OCI-LY1 (cell line): ENCODE measurements around the gene GABRA6.

ENCODE experiments used
- H2AFZ ChIP-seq: fragments of 200-600 bp; sonication (generic), shearing (Covaris generic); 2 replicates; pipeline ENCODE4 v1.6.0; 2014; ENCODE audit warnings: antibody characterized with exemption, mild to moderate bottlenecking, low read length
- H3F3A ChIP-seq: fragments of 200-600 bp; sonication (generic), shearing (Covaris generic); 2 replicates; pipeline ENCODE4 v1.6.0; 2014; ENCODE audit warnings: mild to moderate bottlenecking, antibody characterized with exemption, low read length, moderate library complexity; ENCODE audit not compliant: insufficient read depth
- H3K27ac ChIP-seq: fragments of 200-600 bp; sonication (generic); 2 replicates; pipeline ENCODE4 v1.5.1; 2014; ENCODE audit warnings: low read length, mixed run types, mild to moderate bottlenecking, low read depth; ENCODE audit not compliant: poor library complexity, severe bottlenecking
- H3K27me3 ChIP-seq: fragments of 200-600 bp; sonication (generic); 2 replicates; pipeline ENCODE4 v1.6.0; 2014; ENCODE audit warnings: antibody characterized with exemption, mild to moderate bottlenecking, low read length, moderate library complexity; ENCODE audit not compliant: insufficient read depth
- H3K36me3 ChIP-seq: fragments of 200-600 bp; sonication (generic); 2 replicates; pipeline ENCODE4 v1.6.1; 2014; ENCODE audit warnings: mild to moderate bottlenecking, antibody characterized with exemption, low read length, moderate library complexity, mixed read lengths; ENCODE audit not compliant: insufficient read depth
- H3K4me1 ChIP-seq: fragments of 200-600 bp; sonication (generic); 2 replicates; pipeline ENCODE4 v1.5.1; 2014; ENCODE audit warnings: mild to moderate bottlenecking, low read length, moderate library complexity; ENCODE audit not compliant: insufficient read depth, severe bottlenecking
- H3K4me2 ChIP-seq: fragments of 200-600 bp; sonication (generic), shearing (Covaris generic); 2 replicates; pipeline ENCODE4 v1.6.1; 2014; ENCODE audit warnings: low read length
- H3K4me3 ChIP-seq: fragments of 200-600 bp; sonication (generic); 2 replicates; pipeline ENCODE4 v1.5.1; 2014; ENCODE audit warnings: low read length, low read depth, mild to moderate bottlenecking, mixed read lengths; ENCODE audit not compliant: poor library complexity, severe bottlenecking
- H3K79me2 ChIP-seq: fragments of 200-600 bp; shearing (Covaris generic); 2 replicates; pipeline ENCODE4 v1.6.1; 2016; ENCODE audit warnings: mixed run types, low read length, mixed read lengths; ENCODE audit not compliant: insufficient read depth
- H3K9ac ChIP-seq: fragments of 200-600 bp; sonication (generic), shearing (Covaris generic); 2 replicates; pipeline ENCODE4 v1.6.1; 2014; ENCODE audit warnings: mild to moderate bottlenecking, low read length, mixed read lengths
- H3K9me2 ChIP-seq: fragments of 200-600 bp; sonication (generic), shearing (Covaris generic); 2 replicates; pipeline ENCODE4 v1.6.1; 2014; ENCODE audit warnings: low read depth, mild to moderate bottlenecking, low read length, mixed read lengths
- H3K9me3 ChIP-seq: fragments of 200-600 bp; shearing (Covaris generic); 2 replicates; pipeline ENCODE4 v1.6.1; 2014; ENCODE audit warnings: low read length, mixed read lengths
- H4K20me1 ChIP-seq: fragments of 200-600 bp; sonication (generic), shearing (Covaris generic); 2 replicates; pipeline ENCODE4 v1.6.0; 2016; ENCODE audit warnings: mild to moderate bottlenecking, low read length; ENCODE audit not compliant: insufficient read depth
- EZH2 ChIP-seq: fragments of 200-600 bp; sonication (generic), shearing (Covaris generic); IDR thresholded peaks from 2 replicates; pipeline ENCODE4 v1.8.0; 2017; ENCODE audit warnings: borderline replicate concordance, mixed run types, mild to moderate bottlenecking, antibody characterized with exemption, low read length, moderate library complexity, mixed read lengths
- TF ChIP-seq, protein P1 (sequence below): fragments of 200-600 bp; sonication (generic), shearing (Covaris generic); IDR thresholded peaks from 2 replicates; pipeline ENCODE4 v1.5.1; 2017; ENCODE audit warnings: mild to moderate bottlenecking, antibody characterized with exemption, low read length, moderate library complexity, mixed read lengths

GABRA6 gene

DNA sequence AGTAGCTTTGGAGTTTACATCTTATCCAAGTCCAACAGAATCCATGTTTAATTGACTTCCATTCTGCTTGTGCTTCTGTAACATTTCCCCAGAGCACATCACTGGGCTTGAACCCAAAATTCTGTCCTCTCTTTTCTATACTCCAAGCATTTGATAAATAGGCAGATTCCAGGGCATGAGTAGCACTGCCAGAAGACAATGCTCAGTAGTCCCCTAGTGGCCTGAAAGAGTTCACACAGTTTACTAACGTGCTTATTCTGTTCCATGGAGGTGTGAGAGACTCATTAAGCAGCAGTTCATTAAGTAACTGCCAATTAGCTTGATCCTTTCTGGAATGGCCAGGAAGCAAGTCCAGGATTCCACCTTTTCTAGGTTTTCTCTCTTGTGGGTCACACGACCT lies 9.4 kb upstream of the GABRA6 start:
- Histone ChIP-seq H4K20me1 (no peaks in the 10 kb centered on the region), H3K4me1 (no peaks in the 10 kb centered on the region), H3K79me2 (no peaks in the 10 kb centered on the region), H3K4me3 (no peak overlapping the region), H3K9ac (no peak overlapping the region), H2AFZ (no peak overlapping the region), H3K27me3 (no peaks in the 10 kb centered on the region), H3F3A (no peaks in the 10 kb centered on the region), H3K4me2 (no peak overlapping the region), H3K9me3 (no peaks in the 10 kb centered on the region), H3K36me3 (no peaks in the 10 kb centered on the region), H3K9me2 (no peaks in the 10 kb centered on the region), H3K27ac (no peak overlapping the region)
- no peak for TF ChIP-seq EZH2
- TF ChIP-seq, protein P1, sequence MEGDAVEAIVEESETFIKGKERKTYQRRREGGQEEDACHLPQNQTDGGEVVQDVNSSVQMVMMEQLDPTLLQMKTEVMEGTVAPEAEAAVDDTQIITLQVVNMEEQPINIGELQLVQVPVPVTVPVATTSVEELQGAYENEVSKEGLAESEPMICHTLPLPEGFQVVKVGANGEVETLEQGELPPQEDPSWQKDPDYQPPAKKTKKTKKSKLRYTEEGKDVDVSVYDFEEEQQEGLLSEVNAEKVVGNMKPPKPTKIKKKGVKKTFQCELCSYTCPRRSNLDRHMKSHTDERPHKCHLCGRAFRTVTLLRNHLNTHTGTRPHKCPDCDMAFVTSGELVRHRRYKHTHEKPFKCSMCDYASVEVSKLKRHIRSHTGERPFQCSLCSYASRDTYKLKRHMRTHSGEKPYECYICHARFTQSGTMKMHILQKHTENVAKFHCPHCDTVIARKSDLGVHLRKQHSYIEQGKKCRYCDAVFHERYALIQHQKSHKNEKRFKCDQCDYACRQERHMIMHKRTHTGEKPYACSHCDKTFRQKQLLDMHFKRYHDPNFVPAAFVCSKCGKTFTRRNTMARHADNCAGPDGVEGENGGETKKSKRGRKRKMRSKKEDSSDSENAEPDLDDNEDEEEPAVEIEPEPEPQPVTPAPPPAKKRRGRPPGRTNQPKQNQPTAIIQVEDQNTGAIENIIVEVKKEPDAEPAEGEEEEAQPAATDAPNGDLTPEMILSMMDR: peak; percentile 55

DNA sequence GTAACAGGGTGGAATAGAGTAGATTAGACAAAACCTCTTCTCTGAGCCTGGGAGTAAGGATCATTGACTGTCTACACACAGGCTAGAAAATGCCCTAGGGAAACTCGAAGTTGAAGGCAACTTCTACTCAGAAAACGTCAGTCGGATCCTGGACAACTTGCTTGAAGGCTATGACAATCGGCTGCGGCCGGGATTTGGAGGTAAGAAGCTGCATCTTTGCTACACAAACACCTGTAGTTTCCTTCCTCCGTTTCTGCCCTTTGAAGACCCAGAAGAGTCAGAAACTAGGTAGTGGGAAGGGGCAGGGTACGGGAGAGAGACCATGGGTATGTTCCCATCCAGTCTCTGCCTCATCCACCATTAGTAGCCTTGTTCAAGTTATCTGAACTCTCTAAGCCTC lies 628 bp downstream of the GABRA6 start:
- no peak overlapping the region for H3K4me2 ChIP-seq
- H3K4me1 ChIP-seq: no peaks in the 10 kb centered on the region
- no peaks in the 10 kb centered on the region for H4K20me1 ChIP-seq
- H3K36me3 ChIP-seq: no peaks in the 10 kb centered on the region
- TF ChIP-seq, protein P1: no peak
- TF ChIP-seq EZH2: no peak
- no peaks in the 10 kb centered on the region for H3K9me3 ChIP-seq
- H3K4me3 ChIP-seq: no peak overlapping the region
- no peak overlapping the region for H3K9ac ChIP-seq
- no peaks in the 10 kb centered on the region for H3F3A ChIP-seq
- no peaks in the 10 kb centered on the region for H3K9me2 ChIP-seq
- H3K79me2 ChIP-seq: no peaks in the 10 kb centered on the region
- H2AFZ ChIP-seq: no peak overlapping the region
- H3K27me3 ChIP-seq: no peaks in the 10 kb centered on the region
- no peak overlapping the region for H3K27ac ChIP-seq

DNA sequence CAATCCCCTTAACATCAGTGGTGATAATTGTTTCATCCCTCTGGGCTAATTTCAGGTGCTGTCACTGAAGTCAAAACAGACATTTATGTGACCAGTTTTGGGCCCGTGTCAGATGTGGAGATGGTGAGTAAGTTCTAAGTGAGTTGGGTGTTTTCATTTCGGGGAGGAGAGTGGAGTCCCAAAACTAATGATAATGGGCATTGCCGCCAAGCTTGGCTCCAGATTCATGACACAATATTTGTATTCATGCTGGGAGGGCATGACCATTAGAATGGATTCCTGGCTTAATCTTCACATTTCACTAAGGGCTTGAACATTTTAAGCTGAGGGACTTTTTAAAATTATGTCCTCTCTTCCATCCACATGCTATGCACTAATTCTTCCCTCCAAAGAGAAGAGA lies 1.4 kb downstream of the GABRA6 start:
- H3K4me3 ChIP-seq: no peak overlapping the region
- H2AFZ ChIP-seq: no peak overlapping the region
- H3K9me2 ChIP-seq: no peaks in the 10 kb centered on the region
- H3K4me1 ChIP-seq: no peaks in the 10 kb centered on the region
- TF ChIP-seq, protein P1: no peak
- no peak for TF ChIP-seq EZH2
- H3K9me3 ChIP-seq: no peaks in the 10 kb centered on the region
- H3K79me2 ChIP-seq: no peaks in the 10 kb centered on the region
- no peak overlapping the region for H3K27ac ChIP-seq
- no peaks in the 10 kb centered on the region for H3K27me3 ChIP-seq
- H3K9ac ChIP-seq: no peak overlapping the region
- H3K4me2 ChIP-seq: no peak overlapping the region
- H3F3A ChIP-seq: no peaks in the 10 kb centered on the region
- no peaks in the 10 kb centered on the region for H4K20me1 ChIP-seq
- H3K36me3 ChIP-seq: no peaks in the 10 kb centered on the region
